Activated naive CD8-positive, alpha-beta T cell treated with anti-CD3 and anti-CD28 coated beads for 36 hours (primary cell): ENCODE data around the gene B4GALNT2. TPM values are rescaled to one million over a fixed set of nuclear protein-coding genes. Genes with fewer than 3 reads are reported as not detected.
"Not testable (repeated sequence)": the region's sequence is repeated elsewhere in the genome, so short reads cannot be mapped to it uniquely, and the experiment has no call there.

Source experiments
- DNase-seq: peaks from one replicate; pipeline ENCODE4 v3.0.0; 2021
- H3K27ac Mint-ChIP-seq: one replicate; pipeline ENCODE4 v1.8.0; 2022; ENCODE audit warnings: mild to moderate bottlenecking, moderate library complexity, mixed read lengths
- H3K27me3 Mint-ChIP-seq: one replicate; pipeline ENCODE4 v1.8.0; 2022; ENCODE audit warnings: mild to moderate bottlenecking, mixed read lengths
- H3K36me3 Mint-ChIP-seq: one replicate; pipeline ENCODE4 v1.8.0; 2021; ENCODE audit warnings: mild to moderate bottlenecking, mixed read lengths
- H3K4me1 Mint-ChIP-seq: one replicate; pipeline ENCODE4 v1.8.0; 2021; ENCODE audit warnings: mixed read lengths
- H3K4me3 Mint-ChIP-seq: one replicate; pipeline ENCODE4 v1.8.0; 2022; ENCODE audit warnings: mild to moderate bottlenecking, moderate library complexity, mixed read lengths
- H3K9me3 Mint-ChIP-seq: one replicate; pipeline ENCODE4 v1.8.0; 2022; ENCODE audit warnings: mixed read lengths
- total RNA-seq, 2 experiments: library from RNA; stranded (reverse); gene quantifications; one replicate each; pipeline ENCODE4 v1.2.3, GENCODE V29; 2021

Gene B4GALNT2
- total RNA-seq, 2 experiments from 2014 or later = not detected

DNA sequence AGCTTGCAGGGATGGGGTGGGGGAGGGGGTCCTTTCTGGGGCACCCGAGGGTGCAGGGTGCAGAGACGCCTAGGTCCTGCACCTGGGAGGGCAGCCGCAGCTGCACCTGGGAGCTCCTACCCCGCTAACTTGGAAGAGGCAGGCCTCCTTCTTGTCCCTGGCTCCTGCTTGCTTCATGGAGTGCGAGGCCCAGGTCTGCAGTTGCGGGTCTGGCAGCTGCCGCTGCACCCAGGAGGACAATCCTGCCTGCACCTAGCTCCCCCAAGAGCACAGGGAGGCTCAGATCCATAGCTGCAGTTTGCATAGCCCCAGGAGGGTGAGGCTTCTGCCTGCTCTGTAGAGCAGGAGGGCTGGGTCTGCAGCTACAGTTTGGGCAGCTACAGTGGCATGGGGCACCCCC, 51.2 kb downstream of the B4GALNT2 start:
- DNase-seq = no peak
- Mint-ChIP-seq H3K36me3 (peaks cover 2% of the 10 kb centered on the region), H3K27ac (no peak overlapping the region), H3K4me1 (peaks cover 2% of the 10 kb centered on the region), H3K4me3 (no peak overlapping the region), H3K9me3 (peaks cover 11% of the 10 kb centered on the region), H3K27me3 (no peaks in the 10 kb centered on the region)

DNA sequence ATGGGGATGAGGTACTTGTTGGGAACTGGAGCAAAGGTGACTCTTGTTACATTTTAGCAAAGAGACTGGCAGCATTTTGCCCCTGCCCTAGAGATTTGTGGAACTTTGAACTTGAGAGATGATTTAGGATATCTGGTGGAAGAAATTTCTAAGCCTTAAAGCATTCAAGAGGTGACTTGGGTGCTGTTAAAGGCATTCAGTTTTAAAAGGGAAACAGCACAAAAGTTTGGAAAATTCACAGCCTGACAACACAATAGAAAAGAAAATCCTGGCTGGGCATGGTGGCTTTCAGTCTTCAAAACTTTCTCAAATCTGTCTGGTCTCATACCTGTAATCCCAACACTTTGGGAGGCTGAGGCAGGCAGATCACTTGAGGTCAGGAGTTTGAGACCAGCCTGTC, 52.0 kb downstream of the B4GALNT2 start:
- H3K4me1 Mint-ChIP-seq, H3K27me3 Mint-ChIP-seq, DNase-seq, H3K36me3 Mint-ChIP-seq, H3K4me3 Mint-ChIP-seq, H3K27ac Mint-ChIP-seq: not testable (repeated sequence)
- peaks cover 11% of the 10 kb centered on the region for H3K9me3 Mint-ChIP-seq

- H3K4me3 Mint-ChIP-seq, H3K27me3 Mint-ChIP-seq, H3K36me3 Mint-ChIP-seq, DNase-seq, H3K4me1 Mint-ChIP-seq, H3K27ac Mint-ChIP-seq: not testable (repeated sequence)
- H3K9me3 Mint-ChIP-seq = peaks cover 11% of the 10 kb centered on the region
Observed at GRCh38 chr17:49185381-49185780, 52.8 kb downstream of the B4GALNT2 start.

DNA sequence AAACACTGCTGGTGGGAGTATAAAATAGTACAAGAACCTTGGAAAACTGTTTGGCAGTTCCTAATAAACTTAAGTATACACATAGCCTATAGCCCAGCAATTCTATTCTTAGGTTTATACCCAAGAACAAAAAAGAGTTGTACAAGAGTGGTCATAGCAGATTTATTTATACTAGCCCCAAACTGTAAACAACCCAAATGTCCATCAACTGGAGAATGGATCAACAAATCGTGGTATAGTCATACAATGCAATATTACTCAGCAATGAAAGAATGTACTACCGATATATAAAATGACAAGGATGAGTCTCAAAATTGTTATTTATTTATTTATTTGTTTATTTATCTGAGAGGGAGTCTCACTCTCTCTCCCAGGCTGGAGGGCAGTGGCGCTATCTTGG, 54.7 kb downstream of the B4GALNT2 start:
- H3K27ac Mint-ChIP-seq = no peak overlapping the region
- peaks cover 5% of the 10 kb centered on the region for H3K27me3 Mint-ChIP-seq
- DNase-seq = no peak
- H3K9me3 Mint-ChIP-seq = peaks cover 11% of the 10 kb centered on the region
- peaks cover 2% of the 10 kb centered on the region for H3K36me3 Mint-ChIP-seq
- H3K4me1 Mint-ChIP-seq = peaks cover 12% of the 10 kb centered on the region
- no peak overlapping the region for H3K4me3 Mint-ChIP-seq

DNA sequence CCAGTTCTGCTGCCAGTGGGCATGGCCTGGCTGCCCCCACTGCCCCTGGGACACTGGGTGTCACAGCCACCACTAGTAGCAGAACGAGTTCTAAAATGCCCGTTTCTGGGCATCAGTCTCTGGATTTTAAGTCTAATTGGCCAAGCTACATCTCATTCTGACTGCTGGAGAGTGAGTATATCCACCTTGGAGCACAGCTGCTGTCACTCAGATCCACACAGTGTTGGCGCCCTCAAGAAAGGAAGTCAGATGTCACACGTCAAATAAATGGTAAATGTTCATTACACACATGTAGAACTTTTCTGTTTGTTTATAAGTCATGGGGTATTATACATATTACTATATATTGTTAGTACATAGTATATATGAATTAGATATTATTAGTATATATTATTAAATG, 58.4 kb downstream of the B4GALNT2 start:
- DNase-seq = no peak
- peaks cover 10% of the 10 kb centered on the region for H3K27me3 Mint-ChIP-seq
- H3K27ac Mint-ChIP-seq = peak overlapping the region; percentile 42
- peaks cover 2% of the 10 kb centered on the region for H3K9me3 Mint-ChIP-seq
- H3K36me3 Mint-ChIP-seq = no peaks in the 10 kb centered on the region
- H3K4me1 Mint-ChIP-seq = peaks cover 39% of the 10 kb centered on the region
- H3K4me3 Mint-ChIP-seq = no peak overlapping the region

DNA sequence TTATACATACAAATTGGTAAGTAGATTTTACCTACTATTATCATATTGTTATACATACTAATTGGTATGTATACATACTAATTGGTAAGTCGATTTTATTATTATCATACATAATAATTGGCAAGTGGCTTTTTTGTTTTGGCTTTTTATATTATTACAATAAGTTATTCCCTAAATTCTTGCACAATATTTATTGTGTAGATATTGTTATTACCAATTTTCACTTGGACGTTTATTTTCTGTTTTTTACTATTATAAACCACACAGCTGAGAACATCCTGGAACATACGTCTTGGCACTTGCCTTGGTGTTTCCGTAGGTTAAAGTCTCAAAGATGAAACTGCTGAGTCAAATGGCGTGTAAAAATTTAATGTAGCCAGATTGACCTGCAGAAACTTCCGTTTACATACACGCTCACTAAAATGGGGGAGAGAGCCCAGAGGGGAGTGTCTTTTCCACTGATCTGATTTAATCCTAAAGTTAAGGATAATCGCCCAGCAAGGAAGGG, 58.9 kb downstream of the B4GALNT2 start:
- no peak for DNase-seq
- no peaks in the 10 kb centered on the region for H3K36me3 Mint-ChIP-seq
- H3K27ac Mint-ChIP-seq = peak overlapping the region; percentile 94
- H3K27me3 Mint-ChIP-seq = peaks cover 10% of the 10 kb centered on the region
- H3K4me1 Mint-ChIP-seq = peaks cover 41% of the 10 kb centered on the region
- H3K9me3 Mint-ChIP-seq = no peaks in the 10 kb centered on the region
- H3K4me3 Mint-ChIP-seq = peak overlapping the region; percentile 86

- Mint-ChIP-seq H3K4me3 (peak overlapping the region; percentile 86), H3K36me3 (no peaks in the 10 kb centered on the region), H3K9me3 (no peaks in the 10 kb centered on the region), H3K27me3 (peaks cover 10% of the 10 kb centered on the region), H3K4me1 (peaks cover 41% of the 10 kb centered on the region), H3K27ac (peak overlapping the region; percentile 94)
- peak; percentile 83 for DNase-seq
Observed at GRCh38 chr17:49191917-49192741, 59.6 kb downstream of the B4GALNT2 start.

GRCh38 chr17:49193513-49194296, 61.1 kb downstream of the B4GALNT2 start:
- Mint-ChIP-seq H3K27me3 (peaks cover 10% of the 10 kb centered on the region), H3K9me3 (no peaks in the 10 kb centered on the region), H3K36me3 (no peaks in the 10 kb centered on the region), H3K4me1 (peaks cover 41% of the 10 kb centered on the region), H3K4me3 (peak overlapping the region; percentile 86), H3K27ac (peak overlapping the region; percentile 94)
- no peak for DNase-seq

GRCh38 chr17:49194297-49194607, 61.7 kb downstream of the B4GALNT2 start:
- H3K4me3 Mint-ChIP-seq = peak overlapping the region; percentile 47
- peaks cover 41% of the 10 kb centered on the region for H3K4me1 Mint-ChIP-seq
- no peak overlapping the region for H3K27ac Mint-ChIP-seq
- H3K9me3 Mint-ChIP-seq = no peaks in the 10 kb centered on the region
- peaks cover 10% of the 10 kb centered on the region for H3K27me3 Mint-ChIP-seq
- H3K36me3 Mint-ChIP-seq = no peaks in the 10 kb centered on the region
- no peak for DNase-seq

DNA sequence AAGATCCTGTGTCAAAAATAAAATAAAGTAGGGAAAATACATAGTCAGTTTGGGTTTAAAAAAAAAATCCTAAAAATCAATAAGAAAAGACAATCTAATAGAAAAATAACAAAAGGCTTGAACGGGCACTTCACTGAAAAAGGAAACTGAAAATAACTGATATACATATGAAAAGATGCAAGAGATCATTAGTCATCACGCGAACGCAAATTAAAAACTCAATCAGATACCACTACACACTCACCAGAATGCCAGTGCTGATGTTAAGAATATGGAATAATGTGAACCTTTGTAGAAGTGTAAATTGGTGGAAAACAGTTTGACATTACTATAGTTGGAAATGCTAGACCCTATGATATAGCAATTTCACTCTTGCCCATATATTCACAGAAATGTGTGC, 63.2 kb downstream of the B4GALNT2 start:
- H3K9me3 Mint-ChIP-seq = no peaks in the 10 kb centered on the region
- peaks cover 39% of the 10 kb centered on the region for H3K4me1 Mint-ChIP-seq
- no peak overlapping the region for H3K4me3 Mint-ChIP-seq
- H3K27ac Mint-ChIP-seq = peak overlapping the region; percentile 9
- peaks cover 10% of the 10 kb centered on the region for H3K27me3 Mint-ChIP-seq
- no peaks in the 10 kb centered on the region for H3K36me3 Mint-ChIP-seq
- no peak for DNase-seq

GRCh38 chr17:49196520-49196919, 64.0 kb downstream of the B4GALNT2 start:
- H3K4me1 Mint-ChIP-seq = peaks cover 36% of the 10 kb centered on the region
- no peak for DNase-seq
- peaks cover 10% of the 10 kb centered on the region for H3K27me3 Mint-ChIP-seq
- H3K4me3 Mint-ChIP-seq = no peak overlapping the region
- H3K9me3 Mint-ChIP-seq = no peaks in the 10 kb centered on the region
- H3K36me3 Mint-ChIP-seq = no peaks in the 10 kb centered on the region
- no peak overlapping the region for H3K27ac Mint-ChIP-seq

DNA sequence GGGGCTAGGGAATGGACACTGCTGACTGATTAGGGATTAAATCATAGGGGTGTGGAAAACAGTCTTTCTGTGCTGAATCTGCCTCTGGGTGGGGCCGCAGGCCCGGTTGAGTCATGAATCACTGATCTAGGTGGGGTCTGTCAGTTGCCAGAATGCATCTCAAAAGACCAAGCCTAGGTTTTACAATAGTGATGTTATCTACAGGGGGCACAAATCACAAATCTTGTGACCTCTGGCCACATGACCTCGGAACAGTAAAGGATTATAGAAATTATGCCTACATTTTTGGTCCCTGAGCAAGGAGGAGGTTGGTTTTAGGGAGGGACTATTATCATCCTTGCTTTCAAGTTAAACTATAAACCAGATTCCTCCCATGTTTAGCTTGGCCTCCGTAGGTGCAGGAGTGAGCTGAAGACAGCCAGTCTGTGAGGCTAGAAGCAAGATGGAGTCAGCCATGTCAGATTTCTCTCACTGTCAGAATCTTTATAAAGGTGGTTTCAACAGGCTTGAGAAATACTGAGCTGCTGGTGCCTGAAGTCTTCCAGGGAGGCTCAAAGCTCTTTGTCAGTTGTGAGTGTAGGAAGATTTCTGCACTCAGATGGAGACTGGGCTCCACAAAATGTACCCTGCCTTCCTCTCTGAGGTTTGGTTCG, 64.9 kb downstream of the B4GALNT2 start:
- Mint-ChIP-seq H3K9me3 (no peaks in the 10 kb centered on the region), H3K4me1 (peaks cover 28% of the 10 kb centered on the region), H3K27me3 (peaks cover 3% of the 10 kb centered on the region), H3K27ac (no peak overlapping the region), H3K36me3 (peaks cover 5% of the 10 kb centered on the region), H3K4me3 (no peak overlapping the region)
- DNase-seq = no peak

DNA sequence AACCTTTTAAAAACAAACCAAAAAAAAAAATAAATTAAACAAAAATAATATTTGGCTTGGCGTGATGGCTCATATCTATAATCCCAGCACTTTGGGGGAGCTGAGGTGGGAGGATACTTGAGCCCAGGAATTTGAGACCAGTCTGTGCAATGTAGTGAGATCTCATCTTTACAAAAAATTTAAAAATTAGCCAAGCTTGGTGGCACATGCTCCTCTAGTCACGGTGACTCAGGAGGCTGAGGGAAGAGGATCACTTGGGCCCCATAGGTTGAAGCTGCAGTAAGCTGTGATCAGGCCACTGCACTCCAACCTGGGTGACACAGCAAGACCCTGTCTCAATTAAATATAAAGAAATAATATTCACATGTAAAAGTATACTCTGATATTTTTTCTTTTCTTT, 65.6 kb downstream of the B4GALNT2 start:
- Mint-ChIP-seq H3K9me3 (no peaks in the 10 kb centered on the region), H3K27me3 (no peaks in the 10 kb centered on the region), H3K27ac (no peak overlapping the region), H3K4me1 (peaks cover 23% of the 10 kb centered on the region), H3K4me3 (no peak overlapping the region), H3K36me3 (peaks cover 6% of the 10 kb centered on the region)
- no peak for DNase-seq

DNA sequence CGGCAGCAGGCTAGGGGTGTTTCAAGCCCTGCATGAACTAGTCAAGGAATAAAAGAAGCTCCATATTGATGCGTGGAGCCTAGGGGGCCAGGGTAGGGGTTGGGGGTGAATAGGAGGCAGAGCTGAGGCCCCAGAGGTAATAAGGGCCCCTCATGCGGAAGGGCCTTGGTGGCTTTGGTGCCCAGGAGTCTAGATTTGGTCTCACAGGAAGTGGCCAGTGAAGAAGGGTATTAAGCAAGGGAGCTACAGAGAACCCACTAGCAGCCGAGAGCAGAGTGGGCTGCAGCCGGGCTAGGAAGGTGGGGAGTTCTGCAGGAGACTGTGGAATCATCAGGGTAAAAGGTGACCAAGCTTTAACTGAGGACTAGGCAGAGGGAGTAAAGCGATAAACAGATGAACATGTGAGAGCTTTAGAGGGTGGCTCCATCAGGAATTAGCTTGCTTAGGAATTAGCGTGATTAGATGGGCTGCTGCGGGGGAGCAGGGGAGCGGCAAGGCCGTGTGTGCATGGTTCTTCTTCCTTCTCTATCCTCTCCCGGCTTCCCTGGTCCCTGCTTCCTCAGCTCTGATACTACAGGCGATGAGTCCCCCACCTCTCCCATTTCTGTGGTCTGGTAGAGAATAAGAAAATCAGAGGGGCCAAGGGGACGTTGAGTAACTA, 68.0 kb downstream of the B4GALNT2 start:
- H3K4me3 Mint-ChIP-seq = no peak overlapping the region
- H3K9me3 Mint-ChIP-seq = no peaks in the 10 kb centered on the region
- no peak for DNase-seq
- no peak overlapping the region for H3K27ac Mint-ChIP-seq
- peaks cover 6% of the 10 kb centered on the region for H3K36me3 Mint-ChIP-seq
- H3K4me1 Mint-ChIP-seq = peaks cover 5% of the 10 kb centered on the region
- H3K27me3 Mint-ChIP-seq = no peaks in the 10 kb centered on the region

GRCh38 chr17:49201481-49201927, 68.9 kb downstream of the B4GALNT2 start:
- no peak overlapping the region for H3K27ac Mint-ChIP-seq
- no peak overlapping the region for H3K4me3 Mint-ChIP-seq
- H3K9me3 Mint-ChIP-seq = no peaks in the 10 kb centered on the region
- DNase-seq = no peak
- H3K27me3 Mint-ChIP-seq = no peaks in the 10 kb centered on the region
- H3K36me3 Mint-ChIP-seq = peaks cover 7% of the 10 kb centered on the region
- H3K4me1 Mint-ChIP-seq = no peaks in the 10 kb centered on the region
